ENCODE results near the gene PNPLA7. TPM values are rescaled to one million over a fixed set of nuclear protein-coding genes. Genes with fewer than 3 reads are reported as not detected.

PNPLA7 gene
- total RNA-seq, 4 donors from 2014 or later, result 0.61 to 3.4 (median 0.91) TPM

- Histone ChIP-seq H3K4me1 (peaks cover 3 to 11% (median 3%) of the 10 kb centered on the region in 3 donors), H3K4me3 (no peak overlapping the region), H3K9me3 (peaks cover 0 to 13% (median 9%) of the 10 kb centered on the region in 3 donors), H3K27ac (no peak overlapping the region), H3K36me3 (no peaks in the 10 kb centered on the region), H3K27me3 (no peaks in the 10 kb centered on the region)
- WGBS, 2 donors, result 87 to 89% methylated on average over 15 to 16 of the region's 32 CpGs
- no peak for TF ChIP-seq POLR2A (IDR thresholded peaks at IDR 0.05)
- no peak for TF ChIP-seq CTCF (IDR thresholded peaks at IDR 0.05)
- DNase-seq, result no peak
- intact Hi-C loops (cut with DNase I), result no loop called here
Measured at GRCh38 chr9:137479892-137480685, 70.1 kb downstream of the PNPLA7 start.

DNA sequence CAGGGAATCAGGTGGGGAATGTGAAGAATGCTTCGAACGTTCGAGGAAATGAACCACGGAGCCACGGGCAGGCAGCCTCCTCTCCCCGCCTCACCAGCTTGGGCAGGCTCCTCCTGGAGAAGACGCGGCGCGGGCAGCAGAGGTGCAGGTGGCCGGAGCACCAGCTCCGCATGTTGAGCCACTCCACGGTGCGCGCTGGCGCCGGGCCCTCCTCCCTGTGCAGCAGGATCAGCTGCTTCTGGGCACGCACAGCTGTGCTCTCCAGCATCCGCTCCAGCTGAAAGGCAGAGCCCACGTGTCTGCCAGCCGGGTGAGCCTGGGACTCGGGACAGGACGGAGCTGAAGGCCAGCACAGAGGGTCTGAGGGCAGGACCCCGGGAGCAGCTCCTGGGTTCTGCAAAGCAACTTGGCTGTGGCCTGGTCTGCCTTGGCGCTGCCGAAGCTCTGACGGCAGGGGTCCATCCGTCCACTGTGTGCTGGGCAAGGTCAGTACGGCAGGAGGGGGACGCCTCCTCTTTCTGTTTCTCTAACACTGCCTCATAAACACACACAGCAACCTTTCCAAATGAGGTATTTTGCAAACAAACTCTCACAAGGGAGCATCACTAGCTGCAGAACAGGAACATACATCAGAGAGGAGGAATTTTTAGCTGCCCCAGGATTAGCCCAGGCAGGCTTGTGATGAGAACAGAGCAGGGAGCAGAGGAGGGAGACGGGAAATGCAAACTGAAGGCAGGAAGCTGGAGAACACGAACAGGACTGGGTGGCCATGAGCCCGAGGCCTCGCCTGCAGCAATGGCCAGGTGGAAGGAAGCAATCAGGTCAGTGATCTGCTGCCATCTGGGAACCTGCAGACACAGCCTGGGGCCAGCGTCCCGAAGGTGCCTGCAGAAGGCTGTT is 71.0 kb downstream of the PNPLA7 start:
- TF ChIP-seq CTCF (IDR thresholded peaks at IDR 0.05), result no peak
- no peak for TF ChIP-seq POLR2A (IDR thresholded peaks at IDR 0.05)
- H3K27me3 ChIP-seq, result no peaks in the 10 kb centered on the region
- no peak overlapping the region for H3K4me3 ChIP-seq
- H3K4me1 ChIP-seq, result peaks cover 3 to 11% (median 3%) of the 10 kb centered on the region in 3 donors
- no peaks in the 10 kb centered on the region for H3K36me3 ChIP-seq
- DNase-seq, result no peak
- H3K9me3 ChIP-seq, result peaks cover 0 to 16% (median 11%) of the 10 kb centered on the region in 3 donors
- intact Hi-C loops (cut with DNase I), result no loop called here
- WGBS, 2 donors, result 47 to 80% methylated on average over 4 to 20 of the region's 36 CpGs
- no peak overlapping the region for H3K27ac ChIP-seq

GRCh38 chr9:137478613-137478961 is 71.6 kb downstream of the PNPLA7 start:
- TF ChIP-seq POLR2A (IDR thresholded peaks at IDR 0.05) (no peak), CTCF (IDR thresholded peaks at IDR 0.05) (no peak)
- Histone ChIP-seq H3K9me3 (peaks cover 0 to 16% (median 11%) of the 10 kb centered on the region in 3 donors), H3K27me3 (no peaks in the 10 kb centered on the region), H3K4me3 (no peak overlapping the region), H3K36me3 (no peaks in the 10 kb centered on the region), H3K27ac (no peak overlapping the region), H3K4me1 (peaks cover 3 to 11% (median 3%) of the 10 kb centered on the region in 3 donors)
- intact Hi-C loops (cut with DNase I), result no loop called here
- WGBS, 2 donors, result 70% methylated on average over 2 of the region's 11 CpGs; no CpG with 5 or more reads in 1 of the 2 donors
- DNase-seq, result no peak

GRCh38 chr9:137477778-137478612 is 72.2 kb downstream of the PNPLA7 start:
- TF ChIP-seq POLR2A (IDR thresholded peaks at IDR 0.05) (no peak), CTCF (IDR thresholded peaks at IDR 0.05) (no peak)
- H3K4me3 ChIP-seq, result no peak overlapping the region
- H3K27ac ChIP-seq, result no peak overlapping the region
- H3K27me3 ChIP-seq, result no peaks in the 10 kb centered on the region
- DNase-seq, result no peak
- H3K36me3 ChIP-seq, result no peaks in the 10 kb centered on the region
- peaks cover 0 to 16% (median 11%) of the 10 kb centered on the region in 3 donors for H3K9me3 ChIP-seq
- intact Hi-C loops (cut with DNase I), result no loop called here
- 89% methylated on average over 13 of the region's 29 CpGs; no CpG with 5 or more reads in 1 of the 2 donors for WGBS, 2 donors
- H3K4me1 ChIP-seq, result peaks cover 3 to 11% (median 3%) of the 10 kb centered on the region in 3 donors
